DOHH2 (cell line): ENCODE data around the gene PPP1R14C.

Source experiments
- H3F3A ChIP-seq: fragments of 200-600 bp; sonication (generic), shearing (Covaris generic); 2 replicates; pipeline ENCODE4 v1.6.0; 2016; ENCODE audit warnings: antibody characterized with exemption, mild to moderate bottlenecking; ENCODE audit not compliant: control insufficient read depth, insufficient read depth
- H3K27ac ChIP-seq: fragments of 200-600 bp; sonication (generic); 2 replicates; pipeline ENCODE4 v1.5.1; 2014; ENCODE audit warnings: low read depth, mild to moderate bottlenecking, low read length, moderate library complexity
- H3K27me3 ChIP-seq: fragments of 200-600 bp; sonication (generic); 2 replicates; pipeline ENCODE4 v1.6.1; 2014; ENCODE audit warnings: mild to moderate bottlenecking, low read length, mixed read lengths; ENCODE audit not compliant: control insufficient read depth
- H3K36me3 ChIP-seq: fragments of 200-600 bp; sonication (generic); 2 replicates; pipeline ENCODE4 v1.6.1; 2014; ENCODE audit warnings: mild to moderate bottlenecking, low read length, moderate library complexity, mixed read lengths; ENCODE audit not compliant: control insufficient read depth
- H3K4me1 ChIP-seq: fragments of 200-600 bp; sonication (generic); 2 replicates; pipeline ENCODE4 v1.6.1; 2014; ENCODE audit warnings: mild to moderate bottlenecking, low read length, mixed read lengths; ENCODE audit not compliant: control insufficient read depth
- H3K4me2 ChIP-seq: fragments of 200-600 bp; sonication (generic); 2 replicates; pipeline ENCODE4 v1.6.0; 2014; ENCODE audit warnings: mild to moderate bottlenecking, low read length, moderate library complexity
- H3K4me3 ChIP-seq: fragments of 200-600 bp; sonication (generic); 2 replicates; pipeline ENCODE4 v1.5.1; 2014; ENCODE audit warnings: mild to moderate bottlenecking, low read length, mixed read lengths
- H3K79me2 ChIP-seq: fragments of 200-600 bp; sonication (generic); 2 replicates; pipeline ENCODE4 v1.6.1; 2014; ENCODE audit warnings: mild to moderate bottlenecking, low read length, mixed read lengths; ENCODE audit not compliant: control insufficient read depth
- H3K9me2 ChIP-seq: fragments of 200-600 bp; sonication (generic); replicated peaks from 2 replicates; pipeline ENCODE4 v1.6.1; 2014; ENCODE audit warnings: mild to moderate bottlenecking, low read length, mixed read lengths; ENCODE audit not compliant: control insufficient read depth
- H3K9me3 ChIP-seq: fragments of 200-600 bp; sonication (generic); 2 replicates; pipeline ENCODE4 v1.6.1; 2014; ENCODE audit warnings: antibody characterized with exemption, low read length, mixed read lengths; ENCODE audit not compliant: control insufficient read depth, insufficient read depth
- H4K20me1 ChIP-seq: fragments of 200-600 bp; sonication (generic); 2 replicates; pipeline ENCODE4 v1.6.0; 2014; ENCODE audit warnings: low read depth, mild to moderate bottlenecking, antibody characterized with exemption, low read length, moderate library complexity; ENCODE audit not compliant: control insufficient read depth, insufficient read depth
- CTCF ChIP-seq: fragments of 200-600 bp; sonication (generic); IDR thresholded peaks from one replicate; pipeline ENCODE4 v1.5.1; 2014; ENCODE audit warnings: antibody characterized with exemption, mild to moderate bottlenecking, low read depth, low read length; ENCODE audit not compliant: poor library complexity, severe bottlenecking
- EZH2phosphoT487 ChIP-seq: fragments of 200-600 bp; sonication (generic); IDR thresholded peaks from 2 replicates; pipeline ENCODE4 v1.6.1; 2017; ENCODE audit warnings: borderline replicate concordance, mild to moderate bottlenecking, antibody characterized with exemption, low read length, moderate library complexity, mixed read lengths

The PPP1R14C gene

GRCh38 chr6:150235218-150235617 is 92.4 kb downstream of the PPP1R14C start:
- Histone ChIP-seq H3K9me2 (no peaks in the 10 kb centered on the region), H3K36me3 (no peaks in the 10 kb centered on the region), H3K27me3 (no peaks in the 10 kb centered on the region), H3F3A (no peaks in the 10 kb centered on the region), H3K4me3 (no peak overlapping the region), H3K9me3 (no peaks in the 10 kb centered on the region), H3K4me2 (no peak overlapping the region), H3K27ac (no peak overlapping the region), H3K4me1 (peaks cover 13% of the 10 kb centered on the region), H3K79me2 (no peaks in the 10 kb centered on the region), H4K20me1 (no peaks in the 10 kb centered on the region)
- no peak for TF ChIP-seq EZH2phosphoT487
- no peak for TF ChIP-seq CTCF

GRCh38 chr6:150236114-150236513 is 93.3 kb downstream of the PPP1R14C start:
- Histone ChIP-seq H3K4me3 (no peak overlapping the region), H3K36me3 (no peaks in the 10 kb centered on the region), H3F3A (no peaks in the 10 kb centered on the region), H3K4me1 (peaks cover 13% of the 10 kb centered on the region), H3K4me2 (no peak overlapping the region), H3K27me3 (no peaks in the 10 kb centered on the region), H3K9me2 (no peaks in the 10 kb centered on the region), H3K27ac (no peak overlapping the region), H3K79me2 (no peaks in the 10 kb centered on the region), H4K20me1 (no peaks in the 10 kb centered on the region), H3K9me3 (no peaks in the 10 kb centered on the region)
- TF ChIP-seq EZH2phosphoT487 (no peak), CTCF (no peak)

- Histone ChIP-seq H4K20me1 (no peaks in the 10 kb centered on the region), H3K4me2 (no peak overlapping the region), H3F3A (no peaks in the 10 kb centered on the region), H3K36me3 (no peaks in the 10 kb centered on the region), H3K4me1 (peaks cover 13% of the 10 kb centered on the region), H3K9me3 (no peaks in the 10 kb centered on the region), H3K79me2 (no peaks in the 10 kb centered on the region), H3K27me3 (no peaks in the 10 kb centered on the region), H3K9me2 (no peaks in the 10 kb centered on the region), H3K4me3 (no peak overlapping the region), H3K27ac (no peak overlapping the region)
- TF ChIP-seq CTCF (no peak), EZH2phosphoT487 (no peak)
Measured at GRCh38 chr6:150236544-150236943, 93.7 kb downstream of the PPP1R14C start.

GRCh38 chr6:150237626-150238025 is 94.8 kb downstream of the PPP1R14C start:
- Histone ChIP-seq H3K4me2 (no peak overlapping the region), H3K9me2 (no peaks in the 10 kb centered on the region), H3K36me3 (no peaks in the 10 kb centered on the region), H4K20me1 (no peaks in the 10 kb centered on the region), H3K4me3 (no peak overlapping the region), H3F3A (no peaks in the 10 kb centered on the region), H3K9me3 (no peaks in the 10 kb centered on the region), H3K79me2 (no peaks in the 10 kb centered on the region), H3K4me1 (peaks cover 13% of the 10 kb centered on the region), H3K27ac (no peak overlapping the region), H3K27me3 (no peaks in the 10 kb centered on the region)
- TF ChIP-seq EZH2phosphoT487 (no peak), CTCF (no peak)
